GM12878 (cell line): ENCODE results near the gene TMTC1. TPM values are rescaled to one million over a fixed set of nuclear protein-coding genes. Genes with fewer than 3 reads are reported as not detected.

Experiments used
- ATAC-seq: fragments of 200-7000 bp; cut with Tn5 transposase; 3 replicates; pipeline ENCODE4 v1.9.1; 2020; ENCODE audit warnings: mild to moderate bottlenecking, moderate library complexity
- BruUV-seq: library from RNA; stranded (reverse); fragments of 400-500 nt; replicated peaks from 2 replicates; lab custom pipeline; 2021; lab: Mats Ljungman, UMichigan
- CTCF ChIA-PET: fragments of 300-600 bp; sonication (Branson Sonifier 250); formaldehyde crosslinking; extraction: SDS; loops from one replicate; lab custom pipeline; 2021; ENCODE audit warnings: inconsistent platforms; lab: Yijun Ruan, JAX
- POLR2A ChIA-PET: fragments of 350-600 bp; formaldehyde crosslinking; extraction: SDS; loops from one replicate; lab custom pipeline; 2021; ENCODE audit warnings: inconsistent platforms; lab: Charles Lee
- RAD21 ChIA-PET: fragments of 300-600 bp; sonication (Branson Sonifier 250); formaldehyde crosslinking; loops from one replicate; lab custom pipeline; 2023; ENCODE audit warnings: antibody characterized with exemption; ENCODE audit not compliant: unreplicated experiment; lab: Charles Lee
- SMC1A ChIA-PET: fragments of 300-600 bp; sonication (Branson Sonifier 250); formaldehyde crosslinking; loops from one replicate; lab custom pipeline; 2023; ENCODE audit not compliant: unreplicated experiment, uncharacterized antibody; lab: Charles Lee
- DNase-seq: peaks from one replicate; pipeline ENCODE4 v3.0.0-alpha.2; 2011; ENCODE audit warnings: low read depth, low spot score
- FAIRE-seq: peaks from 3 replicates; lab custom pipeline; 2011; peaks lifted over from hg19 to GRCh38; lab: Jason Lieb, UNC
- H2AFZ ChIP-seq: 2 replicates; pipeline ENCODE4 v1.6.0; 2011; ENCODE audit warnings: low read depth, low read length, control low read depth; ENCODE audit not compliant: control insufficient read depth
- H3K27ac ChIP-seq: 2 replicates; pipeline ENCODE4 v1.5.1; 2011; ENCODE audit warnings: control low read depth; ENCODE audit not compliant: control insufficient read depth, insufficient read depth
- H3K27me3 ChIP-seq, 2 experiments: replicated peaks in 1 of 2; 2 replicates each; pipeline versions ENCODE4 v1.6.0 to v1.6.1; 2011; ENCODE audit warnings: low read length in 1 of 2; ENCODE audit not compliant: control insufficient read depth in 2 of 2, insufficient read depth in 2 of 2
- H3K36me3 ChIP-seq, 2 experiments: 2 replicates each; pipeline ENCODE4 v1.5.1; 2011; ENCODE audit warnings: low read length in 1 of 2; ENCODE audit not compliant: control insufficient read depth in 2 of 2, insufficient read depth in 2 of 2
- H3K4me1 ChIP-seq: 2 replicates; pipeline ENCODE4 v1.6.1; 2011; ENCODE audit warnings: mild to moderate bottlenecking, low read length, moderate library complexity, mixed read lengths; ENCODE audit not compliant: control insufficient read depth, insufficient read depth
- H3K4me2 ChIP-seq: 2 replicates; pipeline ENCODE4 v1.6.0; 2011; ENCODE audit warnings: control low read depth; ENCODE audit not compliant: control insufficient read depth, insufficient read depth
- H3K4me3 ChIP-seq: fragments of 200-600 bp; sonication (generic); 2 replicates; pipeline ENCODE4 v1.5.1; 2016
- H3K79me2 ChIP-seq: 2 replicates; pipeline ENCODE4 v1.6.0; 2011; ENCODE audit warnings: low read length; ENCODE audit not compliant: control insufficient read depth, insufficient read depth
- H3K9ac ChIP-seq: 2 replicates; pipeline ENCODE4 v1.8.0; 2011; ENCODE audit warnings: low read length, control low read depth, mixed read lengths; ENCODE audit not compliant: control insufficient read depth, insufficient read depth
- H3K9me3 ChIP-seq: replicated peaks from 3 replicates; pipeline ENCODE4 v1.5.1; 2011; ENCODE audit warnings: mild to moderate bottlenecking, low read length; ENCODE audit not compliant: control insufficient read depth, insufficient read depth
- H4K20me1 ChIP-seq: 2 replicates; pipeline ENCODE4 v1.6.0; 2011; ENCODE audit not compliant: control insufficient read depth, insufficient read depth
- BCL11A ChIP-seq: IDR thresholded peaks from 2 replicates; pipeline ENCODE4 v1.6.1; 2011; ENCODE audit warnings: low read depth, low read length
- ETV6 ChIP-seq, 2 experiments: fragments of 450-650 bp in 1 of 2; IDR thresholded peaks in 1 of 2; conservative IDR thresholded peaks in 1 of 2; 2 replicates each; pipeline ENCODE4 v1.6.1; 2014; ENCODE audit warnings: antibody characterized with exemption in 1 of 2, borderline replicate concordance in 1 of 2, low read depth in 1 of 2, mild to moderate bottlenecking in 1 of 2, moderate library complexity in 1 of 2
- HDAC2 ChIP-seq: fragments of 200-600 bp; sonication (generic); IDR thresholded peaks from 2 replicates; pipeline ENCODE4 v1.6.1; 2017
- IKZF2 ChIP-seq, 2 experiments: fragments of 450-650 bp; IDR thresholded peaks; 2 replicates each; pipeline ENCODE4 v1.6.1; 2017; ENCODE audit warnings: mild to moderate bottlenecking in 2 of 2, moderate library complexity in 2 of 2
- NR2C2 ChIP-seq: IDR thresholded peaks from 2 replicates; pipeline ENCODE4 v1.6.1; 2011; ENCODE audit warnings: borderline replicate concordance, low read depth; ENCODE audit not compliant: control insufficient read depth, insufficient read length
- POU2F2 ChIP-seq: IDR thresholded peaks from 3 replicates; pipeline ENCODE4 v1.6.1; 2011; ENCODE audit warnings: low read depth, mild to moderate bottlenecking, low read length, borderline replicate concordance
- RAD21 ChIP-seq: IDR thresholded peaks from 2 replicates; pipeline ENCODE4 v1.6.1; 2011; ENCODE audit warnings: mild to moderate bottlenecking, low read depth, low read length, moderate library complexity; ENCODE audit not compliant: insufficient read depth
- RAD51 ChIP-seq: fragments of 450-650 bp; IDR thresholded peaks from 2 replicates; pipeline ENCODE4 v1.6.1; 2016; ENCODE audit warnings: moderate library complexity, mild to moderate bottlenecking, inconsistent platforms
- RB1 ChIP-seq: fragments of 450-650 bp; formaldehyde crosslinking; IDR thresholded peaks from 2 replicates; pipeline ENCODE4 v1.6.1; 2017; ENCODE audit warnings: mild to moderate bottlenecking, borderline replicate concordance
- SMARCA5 ChIP-seq: fragments of 450-650 bp; IDR thresholded peaks from 2 replicates; pipeline ENCODE4 v1.6.1; 2017; ENCODE audit warnings: mild to moderate bottlenecking
- SUZ12 ChIP-seq: fragments of 200-600 bp; sonication (generic); IDR thresholded peaks from one replicate; pipeline ENCODE4 v1.6.1; 2018; ENCODE audit warnings: antibody characterized with exemption, mild to moderate bottlenecking; ENCODE audit not compliant: unreplicated experiment
- TARDBP ChIP-seq: IDR thresholded peaks from 2 replicates; pipeline ENCODE4 v1.6.1; 2016; ENCODE audit warnings: borderline replicate concordance
- YBX1 ChIP-seq: fragments of 450-650 bp; IDR thresholded peaks from 2 replicates; pipeline ENCODE4 v1.6.1; 2016; ENCODE audit warnings: antibody characterized with exemption
- ZSCAN29 ChIP-seq: fragments of 450-650 bp; IDR thresholded peaks from 2 replicates; pipeline ENCODE4 v1.6.1; 2017; ENCODE audit warnings: mild to moderate bottlenecking, moderate library complexity
- WGBS: methylation state at CpG from one replicate; pipeline ENCODE4 v1.1.6; 2016; ENCODE audit warnings: low lambda C conversion rate; ENCODE audit not compliant: insufficient replicate concordance, insufficient coverage; ENCODE audit errors: missing lambda C conversion rate; 5-methylcytosine and 5-hydroxymethylcytosine counted together
- in situ Hi-C: fragments of 300-500 bp; cut with MboI; formaldehyde crosslinking; loops from 9 replicates; pipeline ENCODE4 v1.14.3; 2018; ENCODE audit warnings: mixed read lengths
- intact Hi-C: fragments of 100-400 bp; cut with micrococcal nuclease; formaldehyde crosslinking; loops from one replicate; pipeline ENCODE4 v1.14.2; 2022; ENCODE audit not compliant: unreplicated experiment
- polyA plus RNA-seq, 11 experiments: library from polyadenylated mRNA; depleted of rRNA in 4 of 11; unstranded in 6 of 11; stranded (reverse) in 5 of 11; fragments of >200 nt; fragmentation: Nextera tagmentation in 4 of 11; fragmentation: Illumina TruSeq in 1 of 11; extraction: Ambion mirVana in 4 of 11; extraction: Trizol in 1 of 11; gene quantifications; 1 replicate in 1 of 11; 2 replicates in 10 of 11; pipeline versions ENCODE4 v1.2.1 to v1.2.3, GENCODE V29; 2011 to 2016; ENCODE audit warnings: inconsistent platforms in 2 of 11, missing spikeins in 2 of 11, low read depth in 1 of 11
- total RNA-seq, 4 experiments: library from RNA; depleted of rRNA in 3 of 4; stranded (reverse); fragments of >200 nt in 3 of 4; fragmentation: Illumina TruSeq in 1 of 4; extraction: Trizol in 1 of 4; gene quantifications; 2 replicates each; pipeline versions ENCODE4 v1.2.1 to v1.2.3, GENCODE V29; 2013 to 2021
- TF ChIP-seq, protein P1 (sequence below), 3 experiments: IDR thresholded peaks in 2 of 3; conservative IDR thresholded peaks in 1 of 3; 2 replicates each; pipeline ENCODE4 v1.5.1; 2011; ENCODE audit warnings: low read depth in 3 of 3, low read length in 3 of 3, mild to moderate bottlenecking in 3 of 3, control low read depth in 2 of 3, moderate library complexity in 2 of 3, inconsistent platforms in 1 of 3, mixed read lengths in 1 of 3; ENCODE audit not compliant: control insufficient read depth in 2 of 3, insufficient read depth in 1 of 3; ENCODE audit errors: extremely low read depth in 1 of 3
- TF ChIP-seq, protein P2 (sequence below): fragments of 450-650 bp; formaldehyde crosslinking; IDR thresholded peaks from 2 replicates; pipeline ENCODE4 v1.5.0; 2022; ENCODE audit warnings: mild to moderate bottlenecking, missing genetic modification characterization
- TF ChIP-seq, protein P3 (sequence below): fragments of 450-650 bp; conservative IDR thresholded peaks from 2 replicates; pipeline ENCODE4 v1.6.1; 2017; ENCODE audit warnings: mild to moderate bottlenecking, moderate library complexity

TMTC1 gene
- total and polyA plus RNA-seq, 10 of the 15 experiments (the other 5 are each of a cell fraction or from before 2014, with no cell fraction given), result 0.10 to 20.9 (median 0.57) TPM

DNA sequence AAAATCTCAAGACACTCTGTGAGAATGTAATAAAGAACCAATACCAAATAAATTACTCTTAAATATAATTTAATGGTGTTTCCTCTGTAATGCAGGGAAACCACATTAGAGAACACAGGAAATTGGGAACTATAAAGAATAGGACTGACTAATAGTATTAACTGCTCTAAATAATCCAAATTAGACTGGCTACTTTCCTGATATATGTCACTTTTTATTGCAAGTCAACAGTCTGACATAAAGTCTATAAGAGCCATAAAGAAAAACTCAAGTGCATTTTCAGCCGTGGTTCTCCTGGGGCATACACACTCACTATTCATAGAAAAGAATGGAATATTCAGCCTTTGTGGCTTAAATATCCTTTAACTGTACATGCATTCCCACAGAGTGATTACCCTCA, 161.5 kb downstream of the TMTC1 start:
- WGBS, result 83% methylated on average over 1 of the region's 1 CpG
- no peaks in the 10 kb centered on the region for H3K4me1 ChIP-seq
- ChIA-PET POLR2A (no interaction called here), SMC1A (interaction anchor here (3.0 kb wide), 1 partner anchor 30 kb away, joined by 11 read pairs; no protein-coding TSS in a partner anchor), RAD21 (interaction anchor here (1.5 kb wide), 1 partner anchor 70 kb away, joined by 11 read pairs; no protein-coding TSS in a partner anchor), CTCF (interaction anchor here (2.9 kb wide), 1 partner anchor 63 kb away, joined by 7 read pairs; no protein-coding TSS in a partner anchor)
- H4K20me1 ChIP-seq, result no peaks in the 10 kb centered on the region
- intact Hi-C loops, result no loop called here
- no peaks in the 10 kb centered on the region for H3K79me2 ChIP-seq
- no peak overlapping the region for H3K4me3 ChIP-seq
- ATAC-seq, result no peak
- H3K36me3 ChIP-seq, result peaks cover 0 to 1% of the 10 kb centered on the region in 2 experiments; a peak in 1 of 4 replicates
- FAIRE-seq, result no peak
- H2AFZ ChIP-seq, result no peak overlapping the region
- in situ Hi-C loops, result no loop called here
- H3K4me2 ChIP-seq, result no peak overlapping the region
- no peak for DNase-seq
- H3K27me3 ChIP-seq, result no peaks in the 10 kb centered on the region
- no peaks in the 10 kb centered on the region for H3K9me3 ChIP-seq
- H3K9ac ChIP-seq, result no peak overlapping the region
- BruUV-seq, result no TSS peak
- H3K27ac ChIP-seq, result no peak overlapping the region
- TF ChIP-seq ZSCAN29 (no peak), YBX1 (no peak), IKZF2 (IDR thresholded peaks at IDR 0.05) (no peak), POU2F2 (no peak), RB1 (no peak), RAD51 (no peak), NR2C2 (no peak), HDAC2 (no peak), SUZ12 (no peak), TARDBP (no peak), RAD21 (no peak), SMARCA5 (no peak), BCL11A (no peak), ETV6 (conservative IDR thresholded peaks at IDR 0.05 in 1 of 2, IDR thresholded peaks at IDR 0.05 in 1 of 2; ENCODE audit: borderline replicate concordance in 1 of 2, low read depth in 1 of 2) (no peak)
- TF ChIP-seq, protein P1, sequence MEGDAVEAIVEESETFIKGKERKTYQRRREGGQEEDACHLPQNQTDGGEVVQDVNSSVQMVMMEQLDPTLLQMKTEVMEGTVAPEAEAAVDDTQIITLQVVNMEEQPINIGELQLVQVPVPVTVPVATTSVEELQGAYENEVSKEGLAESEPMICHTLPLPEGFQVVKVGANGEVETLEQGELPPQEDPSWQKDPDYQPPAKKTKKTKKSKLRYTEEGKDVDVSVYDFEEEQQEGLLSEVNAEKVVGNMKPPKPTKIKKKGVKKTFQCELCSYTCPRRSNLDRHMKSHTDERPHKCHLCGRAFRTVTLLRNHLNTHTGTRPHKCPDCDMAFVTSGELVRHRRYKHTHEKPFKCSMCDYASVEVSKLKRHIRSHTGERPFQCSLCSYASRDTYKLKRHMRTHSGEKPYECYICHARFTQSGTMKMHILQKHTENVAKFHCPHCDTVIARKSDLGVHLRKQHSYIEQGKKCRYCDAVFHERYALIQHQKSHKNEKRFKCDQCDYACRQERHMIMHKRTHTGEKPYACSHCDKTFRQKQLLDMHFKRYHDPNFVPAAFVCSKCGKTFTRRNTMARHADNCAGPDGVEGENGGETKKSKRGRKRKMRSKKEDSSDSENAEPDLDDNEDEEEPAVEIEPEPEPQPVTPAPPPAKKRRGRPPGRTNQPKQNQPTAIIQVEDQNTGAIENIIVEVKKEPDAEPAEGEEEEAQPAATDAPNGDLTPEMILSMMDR (IDR thresholded peaks at IDR 0.05 in 2 of 3, conservative IDR thresholded peaks at IDR 0.05 in 1 of 3; ENCODE audit: control insufficient read depth in 2 of 3, extremely low read depth in 1 of 3, insufficient read depth in 1 of 3, low read depth in 3 of 3, low read length in 3 of 3), result no peak
- TF ChIP-seq, protein P2, sequence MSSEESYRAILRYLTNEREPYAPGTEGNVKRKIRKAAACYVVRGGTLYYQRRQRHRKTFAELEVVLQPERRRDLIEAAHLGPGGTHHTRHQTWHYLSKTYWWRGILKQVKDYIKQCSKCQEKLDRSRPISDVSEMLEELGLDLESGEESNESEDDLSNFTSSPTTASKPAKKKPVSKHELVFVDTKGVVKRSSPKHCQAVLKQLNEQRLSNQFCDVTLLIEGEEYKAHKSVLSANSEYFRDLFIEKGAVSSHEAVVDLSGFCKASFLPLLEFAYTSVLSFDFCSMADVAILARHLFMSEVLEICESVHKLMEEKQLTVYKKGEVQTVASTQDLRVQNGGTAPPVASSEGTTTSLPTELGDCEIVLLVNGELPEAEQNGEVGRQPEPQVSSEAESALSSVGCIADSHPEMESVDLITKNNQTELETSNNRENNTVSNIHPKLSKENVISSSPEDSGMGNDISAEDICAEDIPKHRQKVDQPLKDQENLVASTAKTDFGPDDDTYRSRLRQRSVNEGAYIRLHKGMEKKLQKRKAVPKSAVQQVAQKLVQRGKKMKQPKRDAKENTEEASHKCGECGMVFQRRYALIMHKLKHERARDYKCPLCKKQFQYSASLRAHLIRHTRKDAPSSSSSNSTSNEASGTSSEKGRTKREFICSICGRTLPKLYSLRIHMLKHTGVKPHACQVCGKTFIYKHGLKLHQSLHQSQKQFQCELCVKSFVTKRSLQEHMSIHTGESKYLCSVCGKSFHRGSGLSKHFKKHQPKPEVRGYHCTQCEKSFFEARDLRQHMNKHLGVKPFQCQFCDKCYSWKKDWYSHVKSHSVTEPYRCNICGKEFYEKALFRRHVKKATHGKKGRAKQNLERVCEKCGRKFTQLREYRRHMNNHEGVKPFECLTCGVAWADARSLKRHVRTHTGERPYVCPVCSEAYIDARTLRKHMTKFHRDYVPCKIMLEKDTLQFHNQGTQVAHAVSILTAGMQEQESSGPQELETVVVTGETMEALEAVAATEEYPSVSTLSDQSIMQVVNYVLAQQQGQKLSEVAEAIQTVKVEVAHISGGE (CRISPR knock-in tag), result no peak
- TF ChIP-seq, protein P3, sequence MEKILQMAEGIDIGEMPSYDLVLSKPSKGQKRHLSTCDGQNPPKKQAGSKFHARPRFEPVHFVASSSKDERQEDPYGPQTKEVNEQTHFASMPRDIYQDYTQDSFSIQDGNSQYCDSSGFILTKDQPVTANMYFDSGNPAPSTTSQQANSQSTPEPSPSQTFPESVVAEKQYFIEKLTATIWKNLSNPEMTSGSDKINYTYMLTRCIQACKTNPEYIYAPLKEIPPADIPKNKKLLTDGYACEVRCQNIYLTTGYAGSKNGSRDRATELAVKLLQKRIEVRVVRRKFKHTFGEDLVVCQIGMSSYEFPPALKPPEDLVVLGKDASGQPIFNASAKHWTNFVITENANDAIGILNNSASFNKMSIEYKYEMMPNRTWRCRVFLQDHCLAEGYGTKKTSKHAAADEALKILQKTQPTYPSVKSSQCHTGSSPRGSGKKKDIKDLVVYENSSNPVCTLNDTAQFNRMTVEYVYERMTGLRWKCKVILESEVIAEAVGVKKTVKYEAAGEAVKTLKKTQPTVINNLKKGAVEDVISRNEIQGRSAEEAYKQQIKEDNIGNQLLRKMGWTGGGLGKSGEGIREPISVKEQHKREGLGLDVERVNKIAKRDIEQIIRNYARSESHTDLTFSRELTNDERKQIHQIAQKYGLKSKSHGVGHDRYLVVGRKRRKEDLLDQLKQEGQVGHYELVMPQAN, result no peak
